LNCaP clone FGC (cell line): ENCODE data around the gene ZYX.

ENCODE experiments used
- DNase-seq: peaks from one replicate; pipeline ENCODE4 v3.0.0-alpha.2; 2011; ENCODE audit warnings: low read depth
- H3K4me3 ChIP-seq: 2 replicates; pipeline ENCODE4 v1.5.1; 2011; ENCODE audit warnings: mild to moderate bottlenecking, low read depth, low read length, control low read depth
- TF ChIP-seq, protein P1 (sequence below): IDR thresholded peaks from 2 replicates; pipeline ENCODE4 v1.5.1; 2012; ENCODE audit warnings: mild to moderate bottlenecking; ENCODE audit not compliant: control insufficient read depth, insufficient read depth; ENCODE audit errors: extremely low read depth

ZYX gene

DNA sequence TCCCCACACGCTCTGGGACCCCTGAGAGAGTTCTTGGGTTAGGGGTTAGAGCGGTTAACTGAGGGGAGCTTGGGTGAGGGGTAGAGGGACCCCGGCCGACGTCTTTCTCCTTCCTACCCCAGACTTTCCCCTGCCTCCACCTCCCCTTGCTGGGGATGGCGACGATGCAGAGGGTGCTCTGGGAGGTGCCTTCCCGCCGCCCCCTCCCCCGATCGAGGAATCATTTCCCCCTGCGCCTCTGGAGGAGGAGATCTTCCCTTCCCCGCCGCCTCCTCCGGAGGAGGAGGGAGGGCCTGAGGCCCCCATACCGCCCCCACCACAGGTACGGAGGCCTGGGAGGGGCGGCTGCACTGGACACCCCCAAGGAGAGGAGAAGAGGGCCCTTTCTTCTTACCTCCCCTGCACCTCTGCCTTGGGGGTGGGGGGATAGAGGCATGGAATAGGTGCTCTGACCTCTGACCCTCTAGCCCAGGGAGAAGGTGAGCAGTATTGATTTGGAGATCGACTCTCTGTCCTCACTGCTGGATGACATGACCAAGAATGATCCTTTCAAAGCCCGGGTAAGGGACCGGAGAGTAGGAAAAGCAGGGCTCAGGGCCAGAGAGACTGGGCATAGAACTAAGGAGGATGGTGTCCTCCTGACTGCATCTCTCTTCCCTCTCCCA is 1.1 kb downstream of the ZYX start:
- TF ChIP-seq, protein P1, sequence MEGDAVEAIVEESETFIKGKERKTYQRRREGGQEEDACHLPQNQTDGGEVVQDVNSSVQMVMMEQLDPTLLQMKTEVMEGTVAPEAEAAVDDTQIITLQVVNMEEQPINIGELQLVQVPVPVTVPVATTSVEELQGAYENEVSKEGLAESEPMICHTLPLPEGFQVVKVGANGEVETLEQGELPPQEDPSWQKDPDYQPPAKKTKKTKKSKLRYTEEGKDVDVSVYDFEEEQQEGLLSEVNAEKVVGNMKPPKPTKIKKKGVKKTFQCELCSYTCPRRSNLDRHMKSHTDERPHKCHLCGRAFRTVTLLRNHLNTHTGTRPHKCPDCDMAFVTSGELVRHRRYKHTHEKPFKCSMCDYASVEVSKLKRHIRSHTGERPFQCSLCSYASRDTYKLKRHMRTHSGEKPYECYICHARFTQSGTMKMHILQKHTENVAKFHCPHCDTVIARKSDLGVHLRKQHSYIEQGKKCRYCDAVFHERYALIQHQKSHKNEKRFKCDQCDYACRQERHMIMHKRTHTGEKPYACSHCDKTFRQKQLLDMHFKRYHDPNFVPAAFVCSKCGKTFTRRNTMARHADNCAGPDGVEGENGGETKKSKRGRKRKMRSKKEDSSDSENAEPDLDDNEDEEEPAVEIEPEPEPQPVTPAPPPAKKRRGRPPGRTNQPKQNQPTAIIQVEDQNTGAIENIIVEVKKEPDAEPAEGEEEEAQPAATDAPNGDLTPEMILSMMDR, result no peak
- H3K4me3 ChIP-seq, result peak overlapping the region; percentile 86
- no peak for DNase-seq

DNA sequence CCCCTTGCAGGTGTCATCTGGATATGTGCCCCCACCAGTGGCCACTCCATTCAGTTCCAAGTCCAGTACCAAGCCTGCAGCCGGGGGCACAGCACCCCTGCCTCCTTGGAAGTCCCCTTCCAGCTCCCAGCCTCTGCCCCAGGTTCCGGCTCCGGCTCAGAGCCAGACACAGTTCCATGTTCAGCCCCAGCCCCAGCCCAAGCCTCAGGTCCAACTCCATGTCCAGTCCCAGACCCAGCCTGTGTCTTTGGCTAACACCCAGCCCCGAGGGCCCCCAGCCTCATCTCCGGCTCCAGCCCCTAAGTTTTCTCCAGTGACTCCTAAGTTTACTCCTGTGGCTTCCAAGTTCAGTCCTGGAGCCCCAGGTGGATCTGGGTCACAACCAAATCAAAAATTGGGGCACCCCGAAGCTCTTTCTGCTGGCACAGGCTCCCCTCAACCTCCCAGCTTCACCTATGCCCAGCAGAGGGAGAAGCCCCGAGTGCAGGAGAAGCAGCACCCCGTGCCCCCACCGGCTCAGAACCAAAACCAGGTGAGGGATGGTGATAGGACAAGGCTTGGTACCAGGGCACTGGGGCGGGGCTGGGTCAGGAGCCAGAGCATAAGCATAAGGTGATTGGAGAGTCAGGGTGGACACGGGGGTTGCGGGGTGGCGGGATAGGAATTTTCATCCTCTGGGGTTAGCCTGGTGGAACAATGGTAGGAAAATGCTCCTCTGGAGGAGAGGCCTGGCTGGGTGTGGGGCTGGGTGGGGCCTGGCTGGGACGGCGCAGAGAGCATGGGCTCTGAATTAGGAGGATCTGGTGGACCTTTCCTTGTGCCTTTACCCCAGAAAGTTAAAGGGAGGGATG is 1.9 kb downstream of the ZYX start:
- TF ChIP-seq, protein P1, result no peak
- H3K4me3 ChIP-seq, result no peak overlapping the region
- no peak for DNase-seq

DNA sequence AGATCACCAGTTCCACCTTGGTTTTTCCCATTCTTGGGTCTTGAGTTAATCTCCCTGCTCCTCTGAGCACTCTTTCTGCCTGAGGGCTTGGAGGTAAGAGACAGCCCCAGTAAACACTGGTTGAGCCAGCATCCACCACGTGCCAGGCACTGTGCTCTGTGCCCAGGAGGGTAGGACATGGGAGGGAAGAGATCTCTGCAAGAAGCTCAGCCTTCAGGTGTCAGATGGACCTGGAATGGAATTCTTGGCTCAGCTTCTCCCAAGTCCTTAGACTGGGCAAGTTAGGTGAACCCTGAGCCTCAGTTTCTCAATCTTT is 2.5 kb downstream of the ZYX start:
- DNase-seq, result no peak
- no peak overlapping the region for H3K4me3 ChIP-seq
- TF ChIP-seq, protein P1, result no peak

DNA sequence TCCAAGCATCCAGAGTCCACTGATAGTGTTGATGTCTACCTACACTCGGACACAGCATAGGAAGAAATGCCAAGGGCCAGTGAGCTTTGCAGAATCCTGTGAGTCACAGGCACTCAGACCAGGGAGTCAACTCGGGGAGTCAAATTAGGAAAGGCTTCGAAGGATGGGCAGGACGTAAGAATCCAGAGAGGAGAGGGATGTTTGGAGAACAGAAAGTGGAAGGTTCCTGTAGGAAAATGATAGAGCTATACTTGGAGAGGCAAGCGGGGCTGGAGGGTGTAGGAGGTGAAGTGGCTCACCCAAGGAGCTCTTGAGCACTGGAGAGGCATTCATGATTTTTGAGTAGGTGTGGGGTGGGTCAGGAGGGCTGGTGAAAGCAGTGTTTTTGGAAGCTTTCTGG is 3.0 kb downstream of the ZYX start:
- DNase-seq, result no peak

DNA sequence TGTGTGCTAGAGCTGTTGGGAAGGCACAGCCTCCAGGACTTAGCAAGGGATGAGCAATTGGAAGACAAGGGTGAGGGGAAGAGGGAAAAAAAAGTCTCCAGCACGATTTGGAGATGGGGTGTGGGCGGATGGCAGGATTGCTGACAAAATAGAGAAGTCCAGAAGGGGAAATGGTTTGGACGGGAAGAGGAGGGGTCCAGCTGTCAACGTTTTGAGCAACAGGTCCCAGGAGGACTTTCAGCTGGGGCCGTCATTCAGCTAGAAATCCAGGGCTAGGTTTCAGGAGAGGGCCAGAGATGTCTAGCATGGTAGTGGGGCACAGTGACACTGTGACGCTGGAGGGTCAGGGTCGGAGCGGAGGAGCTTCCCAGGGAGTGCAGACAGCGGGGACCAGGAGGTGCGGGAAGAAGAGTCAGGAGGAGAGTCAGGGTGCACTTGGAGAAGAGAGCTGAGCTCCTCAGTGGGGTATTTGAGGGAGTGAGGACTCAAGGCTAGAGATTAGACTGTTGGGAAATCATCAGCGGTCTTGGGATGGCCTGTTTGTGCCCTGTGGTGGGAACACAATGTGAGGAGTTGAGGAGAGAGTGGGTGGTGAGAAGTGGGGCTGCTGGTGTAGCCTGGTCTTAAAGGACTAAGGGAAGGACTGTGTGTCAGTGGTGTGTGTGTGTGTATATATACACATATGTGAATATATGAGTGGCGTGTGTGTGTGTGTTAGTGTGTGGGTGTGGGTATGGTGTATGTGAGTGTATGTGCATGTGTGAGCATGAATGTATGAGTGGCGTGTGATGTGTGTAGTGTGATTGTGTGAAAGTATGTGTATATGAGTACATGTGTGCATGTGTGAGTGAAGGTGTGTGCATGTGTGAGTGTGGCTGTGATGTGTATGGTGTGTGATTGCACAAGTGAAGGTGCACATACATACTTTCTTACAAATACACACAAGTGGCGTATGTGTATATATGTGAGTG is 3.8 kb downstream of the ZYX start:
- H3K4me3 ChIP-seq, result no peak overlapping the region
- TF ChIP-seq, protein P1, result no peak
- DNase-seq, result no peak

More for the DNA sequence above, 3.0 kb downstream of the ZYX start:
- H3K4me3 ChIP-seq, result no peak overlapping the region
- TF ChIP-seq, protein P1, result no peak

DNA sequence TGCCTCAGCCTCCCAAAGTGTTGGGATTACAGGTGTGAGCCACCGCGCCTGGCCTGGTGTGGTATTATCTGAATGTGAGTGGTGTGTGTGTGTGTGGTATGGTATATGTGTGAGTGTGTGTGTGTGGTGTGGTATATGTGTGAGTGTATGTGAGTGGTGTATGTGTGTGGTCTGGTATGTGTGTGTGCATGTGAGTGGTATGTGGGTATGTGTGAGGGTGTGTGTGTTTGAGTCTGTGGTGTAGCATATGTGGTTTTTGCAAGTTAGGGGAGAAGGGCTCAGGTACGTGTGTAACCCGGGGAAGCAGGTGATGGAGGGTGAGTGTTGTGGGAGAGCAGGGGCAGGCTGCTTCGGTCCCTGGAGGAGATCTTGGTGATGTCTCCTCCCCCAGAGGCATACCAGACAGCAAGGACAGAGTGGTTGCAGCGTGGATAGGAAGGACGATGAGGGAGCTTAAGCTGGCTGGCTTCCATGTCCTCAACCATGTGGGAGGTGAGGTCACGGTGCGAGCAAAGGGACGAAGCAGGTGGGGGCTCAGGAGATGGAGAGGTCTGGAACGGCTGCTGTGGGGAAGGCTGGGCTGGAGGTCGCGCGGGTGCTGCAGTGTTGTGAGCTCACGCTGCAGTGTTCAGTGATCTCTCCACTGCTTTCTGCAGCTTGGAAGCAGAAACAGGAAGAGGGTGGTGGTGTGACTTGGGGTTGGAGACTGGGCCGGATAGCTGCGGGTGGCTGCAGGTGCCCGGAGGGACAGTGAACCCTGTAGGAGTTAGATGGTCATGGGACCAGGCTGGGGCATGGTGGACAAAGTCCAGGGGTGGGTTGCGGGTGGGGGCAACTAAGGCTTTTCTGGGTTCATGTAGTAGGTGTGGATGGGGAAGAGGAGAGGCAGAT is 5.0 kb downstream of the ZYX start:
- DNase-seq, result no peak
- TF ChIP-seq, protein P1, result no peak
- H3K4me3 ChIP-seq, result no peak overlapping the region
